ENCODE data around the gene CNOT6.
"Not testable (repeated sequence)": the region's sequence is repeated elsewhere in the genome, so short reads cannot be mapped to it uniquely, and the experiment has no call there.

CNOT6 gene

GRCh38 chr5:180494060-180494509, at the start of gene CNOT6:
TSS of gene CNOT6 (plus strand) at chr5:180494379. CDS start at chr5:180529277, 34,898 bp downstream.
- peak; percentile 89 for DNase-seq

- no peak for DNase-seq
Observed at GRCh38 chr5:180454752-180455151, 39.4 kb upstream of the CNOT6 start.

GRCh38 chr5:180455872-180456271, 38.3 kb upstream of the CNOT6 start:
- no peak for DNase-seq

- DNase-seq: no peak
Observed at GRCh38 chr5:180456792-180457191, 37.4 kb upstream of the CNOT6 start.

GRCh38 chr5:180458852-180459673, 35.1 kb upstream of the CNOT6 start:
- DNase-seq: not testable (repeated sequence)

GRCh38 chr5:180459674-180460142, 34.5 kb upstream of the CNOT6 start:
- not testable (repeated sequence) for DNase-seq

GRCh38 chr5:180460834-180461233, 33.3 kb upstream of the CNOT6 start:
- DNase-seq: no peak

GRCh38 chr5:180461303-180461702, 32.9 kb upstream of the CNOT6 start:
- no peak for DNase-seq

- DNase-seq: no peak
Observed at GRCh38 chr5:180463216-180463900, 30.8 kb upstream of the CNOT6 start.

- DNase-seq: no peak
Observed at GRCh38 chr5:180463916-180464602, 30.1 kb upstream of the CNOT6 start.

GRCh38 chr5:180464603-180464970, 29.6 kb upstream of the CNOT6 start:
- DNase-seq: no peak

GRCh38 chr5:180465052-180465451, 29.1 kb upstream of the CNOT6 start:
- not testable (repeated sequence) for DNase-seq

GRCh38 chr5:180466316-180466715, 27.9 kb upstream of the CNOT6 start:
- DNase-seq: no peak

GRCh38 chr5:180467028-180467975, 26.9 kb upstream of the CNOT6 start:
- DNase-seq: no peak

- no peak for DNase-seq
Observed at GRCh38 chr5:180467989-180468731, 26.0 kb upstream of the CNOT6 start.

- no peak for DNase-seq
Observed at GRCh38 chr5:180468732-180469585, 25.2 kb upstream of the CNOT6 start.

GRCh38 chr5:180469586-180469865, 24.7 kb upstream of the CNOT6 start:
- no peak for DNase-seq

- DNase-seq: no peak
Observed at GRCh38 chr5:180469866-180470265, 24.3 kb upstream of the CNOT6 start.

- no peak for DNase-seq
Observed at GRCh38 chr5:180470361-180470760, 23.8 kb upstream of the CNOT6 start.

- peak; percentile 74 for DNase-seq
Observed at GRCh38 chr5:180470966-180471582, 23.1 kb upstream of the CNOT6 start.
